HepG2 (cell line): Measurements from ENCODE around the gene MPLKIP. TPM values are rescaled to one million over a fixed set of nuclear protein-coding genes. Genes with fewer than 3 reads are reported as not detected.
A peak's percentile ranks its signal among the peaks of the same experiment; 100 is the strongest.

Experiments used
- AHR ChIP-seq: IDR thresholded peaks from 2 replicates; pipeline ENCODE4 v1.6.1; 2018; ENCODE audit warnings: missing genetic modification reagents, missing compliant biosample characterization
- CCAR2 ChIP-seq: fragments of 200-400 bp; formaldehyde crosslinking; optimal IDR thresholded peaks from 2 replicates; pipeline ENCODE3; 2018; ENCODE audit warnings: low read depth, mild to moderate bottlenecking, low read length, moderate library complexity
- CENPX ChIP-seq: sonication (generic); formaldehyde crosslinking; IDR thresholded peaks from 2 replicates; pipeline ENCODE4 v1.9.0; 2021; ENCODE audit warnings: mild to moderate bottlenecking, missing genetic modification reagents, moderate library complexity
- CREB1 ChIP-seq, 2 experiments: fragments of 450-650 bp in 1 of 2; IDR thresholded peaks; 2 replicates each; pipeline ENCODE4 v1.6.1; 2016 to 2017; ENCODE audit warnings: control low read depth in 1 of 2, mild to moderate bottlenecking in 1 of 2, missing compliant biosample characterization in 1 of 2, missing genetic modification characterization in 1 of 2
- GABPB1 ChIP-seq: IDR thresholded peaks from 2 replicates; pipeline ENCODE4 v1.6.1; 2016; ENCODE audit warnings: mild to moderate bottlenecking, missing genetic modification reagents, moderate library complexity, missing compliant biosample characterization
- HNRNPL ChIP-seq: fragments of 200-400 bp; formaldehyde crosslinking; IDR thresholded peaks from 2 replicates; pipeline ENCODE4 v1.6.1; 2017; ENCODE audit warnings: mild to moderate bottlenecking, low read depth, low read length
- HOXA3 ChIP-seq: sonication (generic); formaldehyde crosslinking; IDR thresholded peaks from 2 replicates; pipeline ENCODE4 v1.5.0; 2020; ENCODE audit warnings: missing genetic modification reagents
- KDM1A ChIP-seq: IDR thresholded peaks from 2 replicates; pipeline ENCODE4 v1.6.1; 2016; ENCODE audit warnings: missing compliant biosample characterization
- KMT2A ChIP-seq: sonication (generic); formaldehyde crosslinking; IDR thresholded peaks from 2 replicates; pipeline ENCODE4 v1.4.0; 2020; ENCODE audit warnings: missing genetic modification reagents
- PHF20 ChIP-seq: sonication (generic); formaldehyde crosslinking; IDR thresholded peaks from 2 replicates; pipeline ENCODE4 v1.5.0; 2020; ENCODE audit warnings: mild to moderate bottlenecking, missing genetic modification reagents
- PHF21A ChIP-seq: sonication (generic); formaldehyde crosslinking; IDR thresholded peaks from 2 replicates; pipeline ENCODE4 v1.5.0; 2020; ENCODE audit warnings: mild to moderate bottlenecking, missing genetic modification reagents
- SIX4 ChIP-seq: sonication (generic); formaldehyde crosslinking; IDR thresholded peaks from 2 replicates; pipeline ENCODE4 v1.4.0; 2020; ENCODE audit warnings: missing genetic modification reagents
- TBL1XR1 ChIP-seq: fragments of 150-350 bp; IDR thresholded peaks from 2 replicates; pipeline ENCODE4 v1.6.1; 2014; ENCODE audit warnings: borderline replicate concordance, low read length; ENCODE audit not compliant: partially characterized antibody
- TCF12 ChIP-seq, 2 experiments: fragments of 450-650 bp in 1 of 2; sonication (generic) in 1 of 2; formaldehyde crosslinking in 1 of 2; IDR thresholded peaks; 2 replicates each; pipeline versions ENCODE4 v1.6.1 to v1.8.0; 2017 to 2022; ENCODE audit warnings: antibody characterized with exemption in 1 of 2, mild to moderate bottlenecking in 1 of 2, missing genetic modification reagents in 1 of 2, moderate library complexity in 1 of 2
- U2AF2 ChIP-seq: fragments of 200-400 bp; formaldehyde crosslinking; IDR thresholded peaks from 2 replicates; pipeline ENCODE4 v1.6.1; 2017; ENCODE audit warnings: low read depth, mild to moderate bottlenecking, low read length
- ZBTB10 ChIP-seq: sonication (generic); formaldehyde crosslinking; IDR thresholded peaks from 2 replicates; pipeline ENCODE4 v1.4.0; 2020; ENCODE audit warnings: missing genetic modification reagents, borderline replicate concordance
- ZGPAT ChIP-seq: IDR thresholded peaks from 2 replicates; pipeline ENCODE4 v1.6.1; 2016; ENCODE audit warnings: mild to moderate bottlenecking
- ZNF124 ChIP-seq: sonication (generic); formaldehyde crosslinking; IDR thresholded peaks from 2 replicates; pipeline ENCODE4 v1.4.0; 2020; ENCODE audit warnings: missing genetic modification reagents
- ZNF17 ChIP-seq: sonication (generic); formaldehyde crosslinking; IDR thresholded peaks from 2 replicates; pipeline ENCODE4 v1.5.0; 2020; ENCODE audit warnings: mild to moderate bottlenecking, missing genetic modification reagents
- ZNF18 ChIP-seq: sonication (generic); formaldehyde crosslinking; IDR thresholded peaks from 2 replicates; pipeline ENCODE4 v1.8.0; 2022; ENCODE audit warnings: mild to moderate bottlenecking, missing genetic modification reagents; ENCODE audit not compliant: insufficient replicate concordance
- ZNF343 ChIP-seq: sonication (generic); formaldehyde crosslinking; IDR thresholded peaks from 2 replicates; pipeline ENCODE4 v1.4.0; 2020; ENCODE audit warnings: mild to moderate bottlenecking, missing genetic modification reagents
- ZNF547 ChIP-seq: sonication (generic); formaldehyde crosslinking; IDR thresholded peaks from 2 replicates; pipeline ENCODE4 v1.5.1; 2020; ENCODE audit warnings: mild to moderate bottlenecking, missing genetic modification reagents
- ZNF737 ChIP-seq: sonication (generic); formaldehyde crosslinking; IDR thresholded peaks from 2 replicates; pipeline ENCODE4 v1.5.0; 2020; ENCODE audit warnings: missing genetic modification reagents, mild to moderate bottlenecking, borderline replicate concordance
- polyA plus RNA-seq, 8 experiments: library from polyadenylated mRNA; depleted of rRNA in 3 of 8; stranded (reverse) in 7 of 8; unstranded in 1 of 8; fragments of >200 nt; fragmentation: Illumina TruSeq in 4 of 8; extraction: Trizol in 4 of 8; gene quantifications; 2 replicates each; pipeline versions ENCODE4 v1.2.1 to v1.2.3, GENCODE V29; 2011 to 2016; ENCODE audit warnings: low read depth in 4 of 8, missing spikeins in 1 of 8, mixed read lengths in 1 of 8; ENCODE audit not compliant: insufficient read depth in 1 of 8
- total RNA-seq, 5 experiments: library from RNA; depleted of rRNA; stranded (reverse); fragments of >200 nt; fragmentation: Illumina TruSeq; extraction: Trizol; gene quantifications; 2 replicates each; pipeline ENCODE4 v1.2.3, GENCODE V29; 2016; ENCODE audit warnings: low read depth in 1 of 5
- TF ChIP-seq, protein P1 (sequence below): IDR thresholded peaks from 2 replicates; pipeline ENCODE4 v1.6.1; 2012; ENCODE audit warnings: inconsistent platforms

The MPLKIP gene
- total and polyA plus RNA-seq, 2 of the 13 experiments (the other 11 are each of a cell fraction or from before 2014, with no cell fraction given), result 40.1 to 45.7 TPM

GRCh38 chr7:40134428-40135316 lies at the start of gene MPLKIP, which contains the start of gene SUGCT (continued):
- TF ChIP-seq CREB1 (IDR thresholded peaks at IDR 0.05) (peak; percentile 33; the same call in 1 of the 2 replicates), CREB1 (CRISPR knock-in tag; IDR thresholded peaks at IDR 0.05) (peak; percentile 55; the same call in 1 of the 2 replicates), SIX4 (no peak), ZBTB10 (peak; percentile 18; the same call in 1 of the 2 replicates), CCAR2 (peak; percentile 67), ZNF547 (peak; percentile 82), TCF12 (IDR thresholded peaks at IDR 0.05) (no peak), TCF12 (CRISPR knock-in tag; IDR thresholded peaks at IDR 0.05) (peak; percentile 79), ZGPAT (CRISPR knock-in tag) (peak; percentile 86), ZNF18 (peak; percentile 87), TBL1XR1 (peak; percentile 46), ZNF17 (no peak), PHF20 (CRISPR knock-in tag) (peak; percentile 87), HOXA3 (CRISPR knock-in tag) (peak; percentile 84), HNRNPL (peak; percentile 94), KDM1A (CRISPR knock-in tag) (no peak), ZNF737 (CRISPR knock-in tag) (peak; percentile 81; the same call in 1 of the 2 replicates), PHF21A (CRISPR knock-in tag) (peak; percentile 76), KMT2A (peak; percentile 99), ZNF343 (CRISPR knock-in tag) (no peak), CENPX (CRISPR knock-in tag) (no peak), ZNF124 (CRISPR knock-in tag) (peak; percentile 82; the same call in 1 of the 2 replicates), GABPB1 (peak; percentile 97), AHR (0 out of 2 replicates have a peak, but pooled peaks have one; percentile 79), U2AF2 (no peak)
- TF ChIP-seq, protein P1, sequence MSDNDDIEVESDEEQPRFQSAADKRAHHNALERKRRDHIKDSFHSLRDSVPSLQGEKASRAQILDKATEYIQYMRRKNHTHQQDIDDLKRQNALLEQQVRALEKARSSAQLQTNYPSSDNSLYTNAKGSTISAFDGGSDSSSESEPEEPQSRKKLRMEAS, result peak; percentile 95
